A673 (cell line): ENCODE results near the gene HNRNPF. TPM values are rescaled to one million over a fixed set of nuclear protein-coding genes. Genes with fewer than 3 reads are reported as not detected.

Experiments
- BruUV-seq: library from RNA; stranded (reverse); fragments of 400-500 nt; replicated peaks from 2 replicates; lab custom pipeline; 2021; lab: Mats Ljungman, UMichigan
- CTCF ChIA-PET: fragments of 300-600 bp; sonication (Branson Sonifier 250); formaldehyde crosslinking; loops from one replicate; lab custom pipeline; 2022; ENCODE audit warnings: antibody characterized with exemption; lab: Charles Lee
- POLR2A ChIA-PET: fragments of 300-600 bp; sonication (Branson Sonifier 250); formaldehyde crosslinking; loops from one replicate; lab custom pipeline; 2022; ENCODE audit warnings: antibody characterized with exemption; ENCODE audit not compliant: low non-redundant PET; lab: Charles Lee
- DNase-seq: peaks from one replicate; pipeline ENCODE4 v3.0.0-alpha.2; 2015; ENCODE audit warnings: low spot score
- H3K27ac ChIP-seq: fragments of 200-600 bp; sonication (generic); 2 replicates; pipeline ENCODE4 v1.5.1; 2016; ENCODE audit warnings: mixed run types, low read depth, mild to moderate bottlenecking, mixed read lengths, antibody characterized with exemption, low read length; ENCODE audit not compliant: poor library complexity, severe bottlenecking
- H3K27me3 ChIP-seq: fragments of 200-600 bp; sonication (generic); replicated peaks from 2 replicates; pipeline ENCODE4 v1.6.1; 2017; ENCODE audit warnings: mixed run types, low read depth, mild to moderate bottlenecking, mixed read lengths, antibody characterized with exemption, low read length; ENCODE audit not compliant: insufficient read depth, poor library complexity
- H3K36me3 ChIP-seq: fragments of 200-600 bp; sonication (generic); 2 replicates; pipeline ENCODE4 v1.6.1; 2016; ENCODE audit warnings: mixed run types, mild to moderate bottlenecking, mixed read lengths, antibody characterized with exemption, low read length; ENCODE audit not compliant: insufficient read depth, poor library complexity, severe bottlenecking
- H3K4me1 ChIP-seq: fragments of 200-600 bp; sonication (generic); 2 replicates; pipeline ENCODE4 v1.6.1; 2017; ENCODE audit warnings: mixed run types, mild to moderate bottlenecking, mixed read lengths, antibody characterized with exemption, low read length; ENCODE audit not compliant: insufficient read depth, poor library complexity, severe bottlenecking
- H3K4me3 ChIP-seq: fragments of 200-600 bp; sonication (generic); 2 replicates; pipeline ENCODE4 v1.5.1; 2016; ENCODE audit warnings: low read depth, mixed run types, mild to moderate bottlenecking, mixed read lengths, low read length; ENCODE audit not compliant: poor library complexity, severe bottlenecking
- H3K9me3 ChIP-seq: fragments of 200-600 bp; sonication (generic); 2 replicates; pipeline ENCODE4 v1.6.1; 2016; ENCODE audit warnings: mixed run types, low read depth, mild to moderate bottlenecking, mixed read lengths, antibody characterized with exemption, low read length; ENCODE audit not compliant: poor library complexity, severe bottlenecking
- EZH2 ChIP-seq: fragments of 200-600 bp; sonication (generic); IDR thresholded peaks from 2 replicates; pipeline ENCODE4 v1.6.1; 2017; ENCODE audit warnings: borderline replicate concordance, low read depth, mild to moderate bottlenecking, mixed read lengths, antibody characterized with exemption, low read length; ENCODE audit not compliant: poor library complexity, severe bottlenecking
- intact Hi-C: fragments of 100-400 bp; cut with micrococcal nuclease; formaldehyde crosslinking; loops from one replicate; pipeline ENCODE4 v1.10.0; 2022; ENCODE audit not compliant: unreplicated experiment
- total RNA-seq: library from RNA; stranded (reverse); gene quantifications from 2 replicates; pipeline ENCODE4 v1.2.3, GENCODE V29; 2021
- TF ChIP-seq, protein P1 (sequence below): fragments of 300-800, 200-600 bp; sonication (generic); conservative IDR thresholded peaks from 2 replicates; pipeline ENCODE4 v1.5.1; 2017; ENCODE audit warnings: low read depth, mild to moderate bottlenecking, antibody characterized with exemption, low read length, moderate library complexity, mixed read lengths

HNRNPF gene
- total RNA-seq, 1 experiment from 2014 or later, result 277 TPM

DNA sequence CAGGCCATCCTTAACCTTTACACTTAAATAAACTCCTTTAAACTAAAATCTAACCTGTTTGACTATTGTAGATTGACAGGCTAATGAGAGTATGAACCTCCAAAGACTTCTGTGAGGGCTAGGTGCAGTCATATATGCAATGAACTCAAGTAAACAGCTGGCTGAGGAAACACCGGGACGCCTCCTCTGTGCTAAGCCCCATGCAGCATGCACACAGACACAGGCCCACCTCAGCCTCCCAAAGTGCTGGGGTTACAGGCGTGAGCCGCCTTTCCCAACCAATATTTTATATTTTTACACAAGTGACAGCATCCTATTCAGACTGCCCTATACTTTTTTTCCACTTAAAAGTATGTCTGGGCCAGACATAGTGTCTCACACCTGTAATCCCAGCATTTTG, 39.1 kb downstream of the HNRNPF start:
- BruUV-seq, result no TSS peak
- CTCF ChIA-PET, result no interaction called here
- intact Hi-C loops, result no loop called here

DNA sequence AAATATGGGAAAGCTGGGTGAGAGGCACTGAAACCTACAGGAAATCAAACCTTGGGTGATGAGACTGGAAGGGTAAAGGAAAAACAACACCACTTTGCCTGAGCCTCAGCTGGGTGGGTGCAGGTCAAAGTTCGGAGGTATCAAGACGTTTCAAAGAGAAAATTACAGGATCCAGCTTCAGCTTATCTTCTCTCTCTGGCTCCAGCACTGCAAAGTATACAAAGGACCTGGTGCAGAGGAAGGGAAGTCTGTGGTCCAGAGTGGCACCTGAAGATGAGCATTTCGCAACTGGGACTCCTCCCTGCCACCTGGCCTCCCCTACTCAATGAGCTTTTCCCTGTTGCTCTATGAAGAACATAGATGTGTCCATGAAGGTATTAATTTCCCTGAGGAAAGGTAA, 44.0 kb downstream of the HNRNPF start:
- ChIA-PET POLR2A (no interaction called here), CTCF (no interaction called here)
- DNase-seq, result no peak
- H3K27me3 ChIP-seq, result no peaks in the 10 kb centered on the region
- intact Hi-C loops, result no loop called here
- H3K36me3 ChIP-seq, result no peaks in the 10 kb centered on the region
- H3K27ac ChIP-seq, result no peak overlapping the region
- TF ChIP-seq EZH2, result no peak
- TF ChIP-seq, protein P1, sequence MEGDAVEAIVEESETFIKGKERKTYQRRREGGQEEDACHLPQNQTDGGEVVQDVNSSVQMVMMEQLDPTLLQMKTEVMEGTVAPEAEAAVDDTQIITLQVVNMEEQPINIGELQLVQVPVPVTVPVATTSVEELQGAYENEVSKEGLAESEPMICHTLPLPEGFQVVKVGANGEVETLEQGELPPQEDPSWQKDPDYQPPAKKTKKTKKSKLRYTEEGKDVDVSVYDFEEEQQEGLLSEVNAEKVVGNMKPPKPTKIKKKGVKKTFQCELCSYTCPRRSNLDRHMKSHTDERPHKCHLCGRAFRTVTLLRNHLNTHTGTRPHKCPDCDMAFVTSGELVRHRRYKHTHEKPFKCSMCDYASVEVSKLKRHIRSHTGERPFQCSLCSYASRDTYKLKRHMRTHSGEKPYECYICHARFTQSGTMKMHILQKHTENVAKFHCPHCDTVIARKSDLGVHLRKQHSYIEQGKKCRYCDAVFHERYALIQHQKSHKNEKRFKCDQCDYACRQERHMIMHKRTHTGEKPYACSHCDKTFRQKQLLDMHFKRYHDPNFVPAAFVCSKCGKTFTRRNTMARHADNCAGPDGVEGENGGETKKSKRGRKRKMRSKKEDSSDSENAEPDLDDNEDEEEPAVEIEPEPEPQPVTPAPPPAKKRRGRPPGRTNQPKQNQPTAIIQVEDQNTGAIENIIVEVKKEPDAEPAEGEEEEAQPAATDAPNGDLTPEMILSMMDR, result no peak
- H3K4me3 ChIP-seq, result no peak overlapping the region
- no peaks in the 10 kb centered on the region for H3K9me3 ChIP-seq
- no TSS peak for BruUV-seq
- H3K4me1 ChIP-seq, result peaks cover 4% of the 10 kb centered on the region

More for the DNA sequence above, 39.1 kb downstream of the HNRNPF start:
- TF ChIP-seq, protein P1, result no peak
- no peak for TF ChIP-seq EZH2
- H3K9me3 ChIP-seq, result no peaks in the 10 kb centered on the region
- no peak for DNase-seq
- H3K27ac ChIP-seq, result no peak overlapping the region
- H3K36me3 ChIP-seq, result no peaks in the 10 kb centered on the region
- no peaks in the 10 kb centered on the region for H3K27me3 ChIP-seq
- no peak overlapping the region for H3K4me3 ChIP-seq
- no peaks in the 10 kb centered on the region for H3K4me1 ChIP-seq
- POLR2A ChIA-PET, result no interaction called here

DNA sequence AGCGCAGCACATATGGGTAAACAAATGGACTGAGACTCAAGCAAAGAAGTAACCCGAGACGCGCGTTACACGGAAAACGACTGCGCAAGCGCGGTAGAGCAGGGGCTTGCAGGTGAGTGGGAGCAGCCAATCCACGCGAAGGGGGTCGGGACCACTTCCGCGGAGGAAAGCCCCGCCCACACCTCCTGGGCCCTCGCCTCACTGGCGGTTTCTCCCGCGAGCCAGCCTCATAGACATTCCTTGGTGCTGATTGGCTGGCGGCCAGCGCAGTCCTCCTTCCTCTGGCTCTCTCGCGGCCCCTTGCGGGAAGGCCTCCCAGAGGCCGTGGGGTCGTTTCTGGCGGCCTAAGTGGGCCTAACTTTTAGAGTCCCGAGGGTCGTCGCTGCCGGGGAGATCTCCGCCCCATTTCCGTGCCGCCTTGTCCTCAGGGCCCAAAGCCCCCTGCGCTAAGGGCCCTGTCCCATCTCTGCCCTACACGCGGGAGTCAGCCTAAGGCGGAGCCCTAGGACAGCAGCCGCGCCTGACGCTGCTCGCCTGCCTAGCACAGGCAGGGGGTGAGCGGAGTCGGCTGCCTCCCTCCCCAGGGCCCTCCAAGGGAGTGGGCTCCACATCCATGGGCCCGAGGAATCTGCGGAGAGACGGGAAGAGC, 46.7 kb downstream of the HNRNPF start:
- Histone ChIP-seq H3K27ac (peak overlapping the region; percentile 42), H3K9me3 (no peaks in the 10 kb centered on the region), H3K36me3 (no peaks in the 10 kb centered on the region), H3K4me1 (peaks cover 4% of the 10 kb centered on the region), H3K27me3 (no peaks in the 10 kb centered on the region), H3K4me3 (peak overlapping the region; percentile 43)
- ChIA-PET CTCF (no interaction called here), POLR2A (no interaction called here)
- TF ChIP-seq EZH2, result no peak
- TF ChIP-seq, protein P1, result peak; percentile 50
- DNase-seq, result peak; percentile 95
- intact Hi-C loops, result no loop called here
- BruUV-seq, result no TSS peak
